HUES48 (cell line): Measurements from ENCODE around the gene CLIC6.
"Not testable (repeated sequence)": the region's sequence is repeated elsewhere in the genome, so short reads cannot be mapped to it uniquely, and the experiment has no call there.

Source experiments
- H3K27ac ChIP-seq: one replicate; pipeline ENCODE4 v1.7.0; 2013; ENCODE audit warnings: low read depth, low read length, inconsistent platforms
- H3K27me3 ChIP-seq: 2 replicates; pipeline ENCODE4 v1.6.1; 2013; ENCODE audit warnings: mild to moderate bottlenecking, low read length; ENCODE audit not compliant: control insufficient read depth, insufficient read depth
- H3K36me3 ChIP-seq: 2 replicates; pipeline ENCODE4 v1.6.1; 2013; ENCODE audit warnings: low read length; ENCODE audit not compliant: control insufficient read depth, insufficient read depth
- H3K4me1 ChIP-seq: 2 replicates; pipeline ENCODE4 v1.6.1; 2013; ENCODE audit warnings: mild to moderate bottlenecking, low read length; ENCODE audit not compliant: control insufficient read depth, insufficient read depth
- H3K4me3 ChIP-seq: 2 replicates; pipeline ENCODE4 v1.5.1; 2013; ENCODE audit warnings: mild to moderate bottlenecking, low read depth, low read length
- H3K9ac ChIP-seq: 2 replicates; pipeline ENCODE4 v1.6.1; 2013; ENCODE audit warnings: mild to moderate bottlenecking, low read depth, low read length, moderate library complexity
- H3K9me3 ChIP-seq: 2 replicates; pipeline ENCODE4 v1.6.1; 2013; ENCODE audit warnings: low read length; ENCODE audit not compliant: control insufficient read depth, insufficient read depth

The CLIC6 gene

DNA sequence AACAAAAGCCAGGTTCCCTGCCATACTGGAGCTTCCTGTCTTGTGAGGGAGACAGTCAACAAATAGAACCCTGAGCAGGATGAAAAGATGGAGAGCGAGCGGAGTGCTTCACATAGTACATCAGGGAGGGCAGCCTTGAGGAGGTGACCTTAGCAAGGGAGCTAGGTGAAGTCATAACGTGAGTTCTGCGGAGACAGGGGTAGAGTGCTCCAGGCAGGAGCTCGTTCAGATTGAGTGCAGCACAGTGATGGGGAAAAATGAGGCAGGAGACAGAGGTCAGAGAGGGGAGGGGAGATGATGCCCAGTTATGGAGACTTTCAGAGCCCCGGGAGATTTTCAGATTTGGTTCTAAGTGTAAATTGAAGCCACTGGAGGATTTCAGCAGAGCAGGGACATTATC lies 15.3 kb upstream of the CLIC6 start:
- Histone ChIP-seq H3K36me3 (no peaks in the 10 kb centered on the region), H3K4me1 (no peaks in the 10 kb centered on the region), H3K9ac (no peak overlapping the region), H3K9me3 (no peaks in the 10 kb centered on the region), H3K27me3 (no peaks in the 10 kb centered on the region), H3K4me3 (no peak overlapping the region), H3K27ac (no peak overlapping the region)

DNA sequence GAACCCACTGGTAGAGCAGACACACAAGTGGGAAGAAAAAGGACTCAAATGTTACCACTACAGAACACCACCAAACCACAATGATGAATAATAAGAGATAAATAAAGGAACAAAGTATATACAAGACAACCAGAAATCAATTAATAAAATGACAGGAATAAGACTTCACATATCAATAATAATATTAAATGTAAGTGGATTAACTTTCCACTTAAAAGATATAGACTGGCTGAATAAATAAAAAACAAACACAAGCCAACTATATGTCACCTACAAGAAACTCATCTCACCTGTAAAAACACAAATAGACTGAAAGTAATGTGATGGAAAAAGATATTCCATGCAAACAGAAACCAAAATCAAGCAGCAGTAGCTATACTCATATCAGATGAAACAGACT lies 6.9 kb upstream of the CLIC6 start:
- Histone ChIP-seq H3K4me3 (no peak overlapping the region), H3K36me3 (no peaks in the 10 kb centered on the region), H3K27ac (no peak overlapping the region), H3K9me3 (no peaks in the 10 kb centered on the region), H3K27me3 (peaks cover 5% of the 10 kb centered on the region), H3K9ac (no peak overlapping the region), H3K4me1 (no peaks in the 10 kb centered on the region)

DNA sequence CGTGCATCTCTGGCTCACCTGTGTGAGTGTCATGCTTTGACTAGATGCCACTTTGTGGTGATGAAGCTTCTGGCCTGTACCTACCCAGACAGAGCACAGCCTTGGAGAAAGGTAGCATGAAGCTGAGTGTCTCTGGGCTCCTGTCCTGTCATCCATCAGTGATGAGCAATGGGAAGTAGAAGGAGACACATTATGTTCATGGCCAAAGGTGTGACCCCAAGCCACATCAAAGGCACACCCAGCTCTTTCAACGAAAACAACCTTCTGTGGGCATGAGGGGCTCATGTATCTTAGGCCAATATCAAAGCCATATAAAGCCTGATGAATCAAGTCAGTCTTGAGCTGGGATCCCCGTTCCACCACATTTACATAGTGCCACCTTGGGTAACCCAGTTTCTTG lies 1.0 kb upstream of the CLIC6 start:
- Histone ChIP-seq H3K36me3 (no peaks in the 10 kb centered on the region), H3K4me1 (peaks cover 14% of the 10 kb centered on the region), H3K9ac (no peak overlapping the region), H3K27me3 (peaks cover 63% of the 10 kb centered on the region), H3K9me3 (no peaks in the 10 kb centered on the region), H3K4me3 (no peak overlapping the region), H3K27ac (no peak overlapping the region)

DNA sequence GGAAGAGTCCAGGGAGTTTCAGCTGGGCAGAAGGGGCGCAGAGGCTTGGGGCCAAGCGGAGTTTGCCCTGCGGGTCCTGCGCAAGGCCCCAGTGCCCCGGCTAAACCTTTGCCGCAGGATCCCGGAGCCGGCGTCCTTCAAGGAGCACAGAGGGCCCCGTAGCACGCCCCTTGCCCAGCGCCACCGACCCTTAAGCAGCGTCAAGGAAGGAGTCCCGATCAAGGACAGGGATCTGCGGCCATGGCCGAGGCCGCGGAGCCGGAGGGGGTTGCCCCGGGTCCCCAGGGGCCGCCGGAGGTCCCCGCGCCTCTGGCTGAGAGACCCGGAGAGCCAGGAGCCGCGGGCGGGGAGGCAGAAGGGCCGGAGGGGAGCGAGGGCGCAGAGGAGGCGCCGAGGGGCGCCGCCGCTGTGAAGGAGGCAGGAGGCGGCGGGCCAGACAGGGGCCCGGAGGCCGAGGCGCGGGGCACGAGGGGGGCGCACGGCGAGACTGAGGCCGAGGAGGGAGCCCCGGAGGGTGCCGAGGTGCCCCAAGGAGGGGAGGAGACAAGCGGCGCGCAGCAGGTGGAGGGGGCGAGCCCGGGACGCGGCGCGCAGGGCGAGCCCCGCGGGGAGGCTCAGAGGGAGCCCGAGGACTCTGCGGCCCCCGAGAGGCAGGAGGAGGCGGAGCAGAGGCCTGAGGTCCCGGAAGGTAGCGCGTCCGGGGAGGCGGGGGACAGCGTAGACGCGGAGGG lies 520 bp downstream of the CLIC6 start:
- Histone ChIP-seq H3K36me3 (no peaks in the 10 kb centered on the region), H3K4me3 (peak overlapping the region; percentile 75), H3K9ac (no peak overlapping the region), H3K9me3 (no peaks in the 10 kb centered on the region), H3K27me3 (peaks cover 66% of the 10 kb centered on the region), H3K27ac (no peak overlapping the region), H3K4me1 (peaks cover 14% of the 10 kb centered on the region)

DNA sequence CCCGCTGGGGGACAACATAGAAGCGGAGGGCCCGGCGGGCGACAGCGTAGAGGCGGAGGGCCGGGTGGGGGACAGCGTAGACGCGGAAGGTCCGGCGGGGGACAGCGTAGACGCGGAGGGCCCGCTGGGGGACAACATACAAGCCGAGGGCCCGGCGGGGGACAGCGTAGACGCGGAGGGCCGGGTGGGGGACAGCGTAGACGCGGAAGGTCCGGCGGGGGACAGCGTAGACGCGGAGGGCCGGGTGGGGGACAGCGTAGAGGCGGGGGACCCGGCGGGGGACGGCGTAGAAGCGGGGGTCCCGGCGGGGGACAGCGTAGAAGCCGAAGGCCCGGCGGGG lies 1.1 kb downstream of the CLIC6 start:
- H3K4me1 ChIP-seq: peaks cover 14% of the 10 kb centered on the region
- not testable (repeated sequence) for H3K9me3 ChIP-seq, H3K9ac ChIP-seq, H3K36me3 ChIP-seq, H3K27ac ChIP-seq
- H3K4me3 ChIP-seq: peak overlapping the region; percentile 75
- peaks cover 66% of the 10 kb centered on the region for H3K27me3 ChIP-seq

DNA sequence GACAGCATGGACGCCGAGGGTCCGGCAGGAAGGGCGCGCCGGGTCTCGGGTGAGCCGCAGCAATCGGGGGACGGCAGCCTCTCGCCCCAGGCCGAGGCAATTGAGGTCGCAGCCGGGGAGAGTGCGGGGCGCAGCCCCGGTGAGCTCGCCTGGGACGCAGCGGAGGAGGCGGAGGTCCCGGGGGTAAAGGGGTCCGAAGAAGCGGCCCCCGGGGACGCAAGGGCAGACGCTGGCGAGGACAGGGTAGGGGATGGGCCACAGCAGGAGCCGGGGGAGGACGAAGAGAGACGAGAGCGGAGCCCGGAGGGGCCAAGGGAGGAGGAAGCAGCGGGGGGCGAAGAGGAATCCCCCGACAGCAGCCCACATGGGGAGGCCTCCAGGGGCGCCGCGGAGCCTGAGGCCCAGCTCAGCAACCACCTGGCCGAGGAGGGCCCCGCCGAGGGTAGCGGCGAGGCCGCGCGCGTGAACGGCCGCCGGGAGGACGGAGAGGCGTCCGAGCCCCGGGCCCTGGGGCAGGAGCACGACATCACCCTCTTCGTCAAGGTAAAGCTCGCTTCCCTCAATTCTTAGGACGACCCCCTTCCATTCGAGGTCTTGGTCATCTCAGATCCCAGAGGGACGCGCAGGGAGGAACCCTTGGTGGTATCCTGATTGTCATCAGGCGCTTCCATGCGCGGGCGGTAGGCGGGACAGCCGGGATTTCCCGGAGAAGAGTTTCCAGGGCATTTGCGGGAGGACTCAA lies 1.6 kb downstream of the CLIC6 start:
- peaks cover 66% of the 10 kb centered on the region for H3K27me3 ChIP-seq
- H3K36me3 ChIP-seq: no peaks in the 10 kb centered on the region
- peaks cover 14% of the 10 kb centered on the region for H3K4me1 ChIP-seq
- no peak overlapping the region for H3K9ac ChIP-seq
- H3K27ac ChIP-seq: no peak overlapping the region
- peak overlapping the region; percentile 75 for H3K4me3 ChIP-seq
- H3K9me3 ChIP-seq: no peaks in the 10 kb centered on the region

DNA sequence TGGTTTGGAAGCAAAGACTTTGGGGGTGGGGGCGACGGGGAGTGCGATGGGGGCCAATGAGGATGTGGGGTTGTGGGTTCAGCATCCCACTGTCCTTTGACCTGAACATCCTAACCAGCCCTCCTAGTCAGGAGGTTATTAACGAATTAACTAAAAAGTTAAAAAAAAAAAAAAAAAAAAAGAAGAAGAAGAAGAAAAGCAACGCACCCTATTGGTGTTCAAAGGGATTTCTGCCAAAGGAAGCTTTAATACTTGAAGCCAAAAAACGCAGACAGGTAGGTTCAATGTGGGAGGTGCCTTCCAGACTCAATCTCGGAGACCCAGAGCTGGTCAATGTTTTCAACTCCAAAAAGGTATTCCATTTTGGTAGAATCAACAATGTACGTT lies 2.2 kb downstream of the CLIC6 start:
- no peaks in the 10 kb centered on the region for H3K36me3 ChIP-seq
- no peak overlapping the region for H3K27ac ChIP-seq
- H3K9me3 ChIP-seq: no peaks in the 10 kb centered on the region
- H3K9ac ChIP-seq: no peak overlapping the region
- peaks cover 66% of the 10 kb centered on the region for H3K27me3 ChIP-seq
- peak overlapping the region; percentile 75 for H3K4me3 ChIP-seq
- peaks cover 14% of the 10 kb centered on the region for H3K4me1 ChIP-seq

DNA sequence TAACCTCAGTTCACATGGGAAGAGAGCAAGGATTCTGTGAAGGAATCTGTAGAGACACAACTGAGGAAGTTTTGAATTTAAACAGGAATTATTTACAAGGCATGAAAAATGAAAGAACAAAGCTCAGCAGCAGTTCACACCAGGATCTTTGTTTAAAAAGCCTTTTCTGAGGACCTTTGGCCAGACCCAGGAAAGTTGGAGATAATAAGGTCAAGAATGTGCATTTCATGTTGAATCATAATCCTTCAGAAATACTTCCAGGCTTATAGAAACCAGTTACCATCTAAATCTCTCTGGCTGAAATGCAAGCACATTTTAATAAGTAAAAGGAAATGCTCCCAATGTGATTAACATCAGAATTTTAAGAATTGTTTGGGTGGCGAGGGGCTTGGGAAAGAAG lies 2.7 kb downstream of the CLIC6 start:
- no peak overlapping the region for H3K27ac ChIP-seq
- no peaks in the 10 kb centered on the region for H3K36me3 ChIP-seq
- peaks cover 66% of the 10 kb centered on the region for H3K27me3 ChIP-seq
- H3K9me3 ChIP-seq: no peaks in the 10 kb centered on the region
- peaks cover 14% of the 10 kb centered on the region for H3K4me1 ChIP-seq
- no peak overlapping the region; the same call in 1 of the 2 replicates for H3K4me3 ChIP-seq
- no peak overlapping the region for H3K9ac ChIP-seq

DNA sequence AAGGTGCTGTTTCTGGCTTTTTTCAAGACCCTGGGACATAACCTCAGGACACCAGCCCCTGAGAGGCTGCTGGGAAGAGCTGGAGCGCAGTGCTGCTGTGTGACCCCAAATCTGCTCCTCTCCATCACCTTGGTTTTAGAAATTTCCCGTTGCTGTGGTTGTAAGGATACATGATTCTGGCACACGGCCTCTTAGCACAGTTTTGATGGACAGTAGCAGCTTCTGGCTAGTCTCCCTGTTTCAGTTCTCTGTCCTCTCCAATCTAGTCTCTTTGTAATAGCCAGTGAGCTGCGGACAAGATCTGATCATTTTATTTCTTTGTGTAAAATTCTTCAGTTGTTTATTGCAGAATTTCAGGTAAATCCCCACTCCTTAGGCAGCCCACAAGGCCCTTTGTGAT lies 3.1 kb downstream of the CLIC6 start:
- no peaks in the 10 kb centered on the region for H3K36me3 ChIP-seq
- no peak overlapping the region for H3K9ac ChIP-seq
- H3K9me3 ChIP-seq: no peaks in the 10 kb centered on the region
- H3K4me3 ChIP-seq: no peak overlapping the region
- no peak overlapping the region for H3K27ac ChIP-seq
- H3K4me1 ChIP-seq: peaks cover 14% of the 10 kb centered on the region
- H3K27me3 ChIP-seq: peaks cover 61% of the 10 kb centered on the region

DNA sequence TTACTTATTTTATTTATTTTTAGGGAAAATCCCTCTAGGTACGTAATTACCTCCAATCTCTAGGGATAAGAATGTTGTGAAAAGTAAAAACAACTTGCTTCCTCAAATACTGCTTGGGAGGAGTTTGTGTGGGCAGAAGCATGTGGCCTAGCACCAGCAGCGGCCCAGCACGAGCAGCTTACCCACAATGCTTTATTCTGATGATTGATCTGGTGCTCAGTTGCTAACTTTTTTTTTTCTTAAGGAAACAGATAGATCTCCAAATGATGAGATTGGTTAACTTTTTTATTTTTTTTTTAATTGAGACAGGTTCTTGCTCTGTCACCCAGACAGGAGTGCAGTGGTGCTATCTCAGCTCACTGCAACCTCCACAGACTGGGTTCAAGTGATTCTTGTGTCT lies 4.2 kb downstream of the CLIC6 start:
- Histone ChIP-seq H3K36me3 (no peaks in the 10 kb centered on the region), H3K27me3 (peaks cover 50% of the 10 kb centered on the region), H3K4me1 (peaks cover 14% of the 10 kb centered on the region), H3K9me3 (no peaks in the 10 kb centered on the region), H3K9ac (no peak overlapping the region), H3K4me3 (no peak overlapping the region), H3K27ac (no peak overlapping the region)

DNA sequence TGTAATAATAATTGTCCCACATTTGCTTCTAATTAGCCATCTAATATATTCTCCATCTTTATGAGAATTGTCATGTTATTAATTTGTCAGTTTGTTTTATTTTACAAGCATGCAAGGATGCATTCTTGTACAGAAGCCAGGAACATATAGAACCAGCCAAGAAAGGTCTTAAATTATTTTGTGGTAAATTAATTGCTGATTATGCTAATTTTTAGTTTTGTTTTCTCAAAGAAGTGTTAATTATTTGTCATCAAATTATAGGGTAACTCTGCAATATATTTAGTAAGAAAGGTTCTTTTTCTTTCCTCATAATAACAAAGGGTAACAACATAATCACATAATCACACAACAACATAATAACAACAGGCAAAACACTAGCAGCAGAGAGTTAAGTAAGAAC lies 5.7 kb downstream of the CLIC6 start:
- Histone ChIP-seq H3K9ac (no peak overlapping the region), H3K36me3 (no peaks in the 10 kb centered on the region), H3K4me3 (no peak overlapping the region), H3K9me3 (no peaks in the 10 kb centered on the region), H3K4me1 (peaks cover 14% of the 10 kb centered on the region), H3K27me3 (peaks cover 35% of the 10 kb centered on the region), H3K27ac (no peak overlapping the region)
